Cardiac septum (tissue), 1 donor: ENCODE data around the gene SCYL2. TPM values are rescaled to one million over a fixed set of nuclear protein-coding genes. Genes with fewer than 3 reads are reported as not detected.
"Not testable (repeated sequence)": the region's sequence is repeated elsewhere in the genome, so short reads cannot be mapped to it uniquely, and the experiment has no call there.

ENCODE experiments used
- DNase-seq: peaks from one replicate; pipeline ENCODE4 v3.0.0-alpha.2; 2020; ENCODE audit warnings: low spot score
- intact Hi-C: fragments of 100-400 bp; cut with DNase I; formaldehyde crosslinking; loops from one replicate; pipeline ENCODE4 v1.14.0; 2022
- total RNA-seq: library from RNA; stranded (reverse); fragmentation: NEBNext Ultra II Directional; extraction: Animal tissue kit (Norgen Biotek cat#: 25700); gene quantifications from one replicate; pipeline ENCODE4 v1.2.1, GENCODE V29; 2021
- donor health status: DM: no; HTN: no; CAD: no.

Gene SCYL2
- total RNA-seq, 1 donor from 2014 or later, result 39.3 TPM

GRCh38 chr12:100303831-100304230, 36.9 kb downstream of the SCYL2 start:
- intact Hi-C loops, result no loop called here
- DNase-seq, result no peak

- intact Hi-C loops, DNase-seq: not testable (repeated sequence)
These were observed 37.4 kb downstream of the SCYL2 start for GRCh38 chr12:100304334-100304733.

- intact Hi-C loops, DNase-seq: not testable (repeated sequence)
These were observed 41.2 kb downstream of the SCYL2 start for GRCh38 chr12:100308138-100308537.

GRCh38 chr12:100311317-100311716, 44.3 kb downstream of the SCYL2 start:
- DNase-seq, result no peak
- intact Hi-C loops, result no loop called here

- intact Hi-C loops, result no loop called here
- no peak for DNase-seq
These were observed 50.4 kb downstream of the SCYL2 start for GRCh38 chr12:100317371-100317770.

GRCh38 chr12:100324498-100324897, 57.5 kb downstream of the SCYL2 start:
- no peak for DNase-seq
- intact Hi-C loops, result no loop called here

GRCh38 chr12:100326208-100326607, 59.2 kb downstream of the SCYL2 start:
- no peak for DNase-seq
- intact Hi-C loops, result no loop called here

GRCh38 chr12:100329800-100330199, 62.8 kb downstream of the SCYL2 start:
- intact Hi-C loops, result no loop called here
- DNase-seq, result no peak

- no peak for DNase-seq
- intact Hi-C loops, result no loop called here
These were observed 64.9 kb downstream of the SCYL2 start for GRCh38 chr12:100331871-100332270.

- intact Hi-C loops, result no loop called here
- DNase-seq, result no peak
These were observed 65.9 kb downstream of the SCYL2 start for GRCh38 chr12:100332852-100333251.

GRCh38 chr12:100337299-100337698, 70.3 kb downstream of the SCYL2 start:
- no peak for DNase-seq

GRCh38 chr12:100337727-100338126, 70.8 kb downstream of the SCYL2 start:
- intact Hi-C loops, result no loop called here
- no peak for DNase-seq

More at GRCh38 chr12:100337299-100337698, 70.3 kb downstream of the SCYL2 start:
- intact Hi-C loops, result no loop called here

- no peak for DNase-seq
- intact Hi-C loops, result no loop called here
These were observed 72.1 kb downstream of the SCYL2 start for GRCh38 chr12:100339071-100339470.

GRCh38 chr12:100342897-100343296, 75.9 kb downstream of the SCYL2 start:
- intact Hi-C loops, result not testable (repeated sequence)

GRCh38 chr12:100344351-100344750, 77.4 kb downstream of the SCYL2 start:
- DNase-seq, intact Hi-C loops: not testable (repeated sequence)

More at GRCh38 chr12:100342897-100343296, 75.9 kb downstream of the SCYL2 start:
- DNase-seq, result not testable (repeated sequence)

- intact Hi-C loops, result loop anchor here (5.0 kb wide), 2 partner anchors 207 to 397 kb away; no protein-coding TSS in a partner anchor
- DNase-seq, result no peak
These were observed 78.2 kb downstream of the SCYL2 start for GRCh38 chr12:100345020-100345767.

GRCh38 chr12:100346660-100347059, 79.7 kb downstream of the SCYL2 start:
- DNase-seq, result no peak
- intact Hi-C loops, result loop anchor here (5.0 kb wide), 2 partner anchors 206 to 396 kb away; no protein-coding TSS in a partner anchor

GRCh38 chr12:100348657-100349454, 81.9 kb downstream of the SCYL2 start:
- intact Hi-C loops, result loop anchor here (5.0 kb wide), 2 partner anchors 203 to 393 kb away; no protein-coding TSS in a partner anchor
- no peak for DNase-seq

GRCh38 chr12:100356644-100357223, 89.8 kb downstream of the SCYL2 start, which contains the start of gene SLC17A8:
Gene SLC17A8 (plus strand): TSS chr12:100357074. CDS start chr12:100357392, 318 bp downstream.
- no peak for DNase-seq
- intact Hi-C loops, result no loop called here

- intact Hi-C loops, result no loop called here
- DNase-seq, result no peak
These were observed 92.3 kb downstream of the SCYL2 start for GRCh38 chr12:100359248-100359647.
